Suppressor macrophage treated with lipopolysaccharide for 4 hours (primary cell): ENCODE measurements around the gene DYNC1LI1.

Source experiments
- DNase-seq: peaks from one replicate; pipeline ENCODE4 v3.0.0-alpha.2; 2020

The DYNC1LI1 gene

DNA sequence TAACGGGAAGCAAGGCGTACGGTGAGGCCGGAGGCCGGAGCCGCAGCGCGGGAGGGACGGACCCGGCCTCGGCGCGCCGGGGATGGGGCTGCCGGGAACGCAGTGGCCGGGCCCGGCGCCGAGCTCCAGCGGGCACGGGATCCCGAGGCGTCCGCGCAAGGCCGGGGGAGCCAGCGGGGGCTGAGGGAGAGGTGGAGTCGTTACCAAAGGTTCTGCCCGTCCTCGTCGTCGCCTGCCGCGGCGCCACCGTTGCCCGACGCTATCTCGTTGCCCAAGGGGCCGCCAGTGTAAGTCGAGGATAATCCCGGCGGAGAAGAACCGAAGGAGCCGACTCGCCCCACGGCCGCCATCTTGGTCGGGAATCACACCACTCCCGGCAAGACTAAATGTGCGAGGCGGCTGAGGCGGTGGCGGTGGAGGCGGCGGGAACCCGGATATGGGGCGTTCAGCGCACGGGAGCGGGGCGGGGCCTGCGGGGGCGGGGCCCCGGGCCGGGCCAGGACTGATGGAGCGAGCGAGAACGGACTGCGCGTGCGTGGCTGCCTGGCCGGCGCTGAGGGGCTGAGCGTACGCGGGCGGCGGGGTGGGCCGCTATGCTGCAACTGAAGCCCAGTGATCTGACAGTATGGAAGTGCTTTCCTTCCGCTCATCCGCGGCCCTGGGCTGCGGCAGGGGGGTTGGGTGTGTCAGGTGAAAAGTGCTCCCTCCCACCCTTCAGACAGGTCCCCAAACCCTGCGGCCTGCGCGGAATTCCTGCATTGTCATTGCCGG lies at the start of gene DYNC1LI1:
Gene DYNC1LI1 (minus strand): TSS at position 438 of the 771 bp plus-strand sequence. CDS start 88 bp downstream, at position 350.
- peak; percentile 98 for DNase-seq

DNA sequence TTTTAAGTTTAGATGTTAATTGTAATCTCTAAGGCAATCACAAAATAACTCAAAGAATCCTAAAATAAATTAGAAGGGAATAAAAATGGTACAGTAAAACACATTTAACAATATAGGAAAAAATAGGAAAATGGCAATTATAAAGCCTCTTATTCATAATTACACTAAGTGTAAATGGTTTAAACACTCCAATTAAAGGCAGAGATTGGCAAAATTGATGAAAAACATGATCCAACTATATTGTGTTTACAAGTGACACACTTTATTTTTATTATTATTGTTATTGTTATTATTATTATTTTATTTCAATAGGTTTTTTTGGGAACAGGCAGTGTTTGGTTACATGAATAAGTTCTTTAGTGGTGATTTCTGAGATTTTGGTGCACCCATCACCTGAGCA lies 48.7 kb upstream of the DYNC1LI1 start:
- no peak for DNase-seq

GRCh38 chr3:32616267-32616962 lies 45.8 kb upstream of the DYNC1LI1 start:
- DNase-seq = no peak

- DNase-seq = no peak
Measured at GRCh38 chr3:32614956-32615355, 44.3 kb upstream of the DYNC1LI1 start.

GRCh38 chr3:32613183-32613582 lies 42.5 kb upstream of the DYNC1LI1 start:
- no peak for DNase-seq

GRCh38 chr3:32612547-32612946 lies 41.9 kb upstream of the DYNC1LI1 start:
- DNase-seq = no peak

DNA sequence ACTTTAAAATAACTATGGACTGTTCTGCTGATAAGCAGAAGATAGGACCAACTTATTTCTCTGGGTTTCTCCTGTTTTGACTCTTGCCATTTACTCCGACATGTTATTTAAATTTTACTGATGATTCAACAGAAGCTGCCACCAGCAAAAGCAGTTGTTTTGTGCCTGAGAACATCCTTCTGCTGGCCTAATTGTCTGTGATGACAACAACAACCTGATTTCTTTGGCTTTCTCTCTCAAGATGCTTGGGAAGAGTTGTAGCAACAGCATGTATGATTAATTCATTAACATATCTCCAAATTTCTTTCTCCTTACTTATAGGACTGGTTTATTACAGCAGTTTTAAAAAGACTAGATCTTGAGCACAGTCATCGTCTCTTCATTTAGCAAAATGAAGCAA lies 36.9 kb upstream of the DYNC1LI1 start:
- DNase-seq = no peak

GRCh38 chr3:32606960-32607359 lies 36.3 kb upstream of the DYNC1LI1 start:
- DNase-seq = no peak

DNA sequence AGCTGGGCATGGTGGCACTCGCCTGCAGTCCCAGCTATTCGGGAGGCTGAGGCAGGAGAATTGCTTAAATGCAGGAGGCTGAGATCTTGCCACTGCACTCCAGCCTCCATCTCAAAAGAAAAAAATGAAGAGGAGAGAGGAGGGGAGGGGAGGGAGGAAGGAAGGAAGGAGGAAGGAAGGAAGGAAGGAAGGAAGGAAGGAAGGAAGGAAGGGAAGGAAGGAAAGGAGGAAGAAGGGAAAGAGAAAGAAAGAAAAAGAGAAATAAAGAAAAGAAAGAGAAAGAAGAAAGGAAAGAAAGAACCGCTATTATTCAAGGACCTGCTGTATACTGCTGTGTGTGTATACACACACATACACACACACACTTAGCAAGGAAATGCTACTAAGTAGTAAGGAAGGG lies 35.6 kb upstream of the DYNC1LI1 start:
- DNase-seq = no peak

DNA sequence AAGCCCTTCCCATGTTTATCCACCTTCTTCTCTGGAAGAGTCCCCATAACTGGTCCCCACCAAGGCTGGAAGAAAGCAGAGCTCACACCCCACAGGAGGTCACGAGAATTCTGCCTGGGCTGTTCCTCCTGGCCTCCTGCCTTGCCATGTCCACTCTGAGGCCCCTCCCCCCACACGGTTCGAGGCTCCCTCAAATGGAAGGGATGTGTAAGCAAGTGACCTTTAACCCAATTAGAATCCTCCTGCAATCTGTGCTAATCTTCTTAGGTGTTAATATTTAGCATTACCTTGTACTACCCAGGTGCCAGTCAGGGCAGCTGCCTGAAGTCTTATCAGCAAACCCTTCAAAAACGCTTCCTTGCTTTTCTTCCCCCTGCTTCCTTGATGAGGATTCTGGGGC lies 32.4 kb upstream of the DYNC1LI1 start:
- DNase-seq = no peak

DNA sequence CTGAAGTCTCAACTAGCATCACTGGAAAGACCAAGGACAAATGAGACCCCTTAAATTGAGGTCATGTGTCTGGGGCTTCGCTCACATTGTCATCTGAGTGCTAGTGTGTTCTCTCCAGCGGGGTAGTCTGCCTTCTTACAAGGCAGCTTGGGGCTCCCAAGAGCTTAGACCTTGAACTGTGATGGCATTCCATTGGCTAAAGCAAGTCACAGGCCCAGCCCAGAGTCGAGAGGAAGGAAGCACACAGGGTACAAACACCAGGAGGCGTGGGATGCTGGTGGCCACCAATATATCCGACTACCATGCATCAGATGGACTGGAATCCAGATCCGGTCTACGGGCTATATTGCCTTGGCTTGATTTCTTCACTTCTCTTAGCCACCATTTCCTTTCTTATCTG lies 31.5 kb upstream of the DYNC1LI1 start:
- no peak for DNase-seq

- DNase-seq = no peak
Measured at GRCh38 chr3:32601722-32602121, 31.1 kb upstream of the DYNC1LI1 start.

- no peak for DNase-seq
Measured at GRCh38 chr3:32597656-32598055, 27.0 kb upstream of the DYNC1LI1 start.

DNA sequence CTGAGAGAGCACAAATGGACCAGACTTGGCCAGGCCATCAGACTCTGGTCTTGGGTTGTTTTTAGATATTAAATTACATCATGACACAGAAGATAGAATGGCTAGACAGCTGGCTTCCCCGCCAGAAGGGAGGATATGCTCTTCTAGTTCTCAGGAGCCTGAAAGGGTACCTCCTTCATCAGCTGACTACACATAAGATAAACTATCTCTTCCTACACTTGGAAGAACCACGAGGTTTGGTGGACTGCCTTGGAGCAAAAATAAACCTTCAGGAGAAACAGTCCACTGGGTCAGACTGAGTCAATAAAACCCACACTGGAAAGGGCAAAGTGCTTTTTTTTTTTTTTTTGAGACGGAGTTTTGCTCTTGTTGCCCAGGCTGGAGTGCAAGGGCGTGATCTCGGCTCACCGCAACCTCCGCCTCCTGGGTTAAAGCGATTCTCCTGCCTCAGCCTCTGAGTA lies 26.3 kb upstream of the DYNC1LI1 start:
- DNase-seq = no peak

GRCh38 chr3:32596282-32596908 lies 25.7 kb upstream of the DYNC1LI1 start:
- no peak for DNase-seq

DNA sequence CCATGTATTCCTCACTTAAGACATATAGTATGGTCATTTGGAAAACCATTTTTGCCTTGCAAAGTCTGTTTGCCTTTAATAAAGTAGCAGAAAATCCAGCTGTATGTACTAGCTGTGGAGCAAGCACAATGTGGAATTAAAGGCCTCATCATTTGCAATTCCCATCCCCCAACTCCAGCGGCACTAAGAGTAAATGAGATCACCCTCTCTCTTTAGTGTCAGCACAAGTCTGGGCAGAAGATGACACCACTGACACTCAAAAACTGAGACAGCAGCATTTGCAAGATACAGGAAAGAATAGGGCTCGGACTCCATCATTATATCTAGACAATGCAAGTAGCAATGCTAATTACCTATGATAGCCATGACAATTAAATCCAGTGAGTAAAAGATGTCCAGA lies 24.7 kb upstream of the DYNC1LI1 start:
- no peak for DNase-seq

- no peak for DNase-seq
Measured at GRCh38 chr3:32593903-32594525, 23.4 kb upstream of the DYNC1LI1 start.

DNA sequence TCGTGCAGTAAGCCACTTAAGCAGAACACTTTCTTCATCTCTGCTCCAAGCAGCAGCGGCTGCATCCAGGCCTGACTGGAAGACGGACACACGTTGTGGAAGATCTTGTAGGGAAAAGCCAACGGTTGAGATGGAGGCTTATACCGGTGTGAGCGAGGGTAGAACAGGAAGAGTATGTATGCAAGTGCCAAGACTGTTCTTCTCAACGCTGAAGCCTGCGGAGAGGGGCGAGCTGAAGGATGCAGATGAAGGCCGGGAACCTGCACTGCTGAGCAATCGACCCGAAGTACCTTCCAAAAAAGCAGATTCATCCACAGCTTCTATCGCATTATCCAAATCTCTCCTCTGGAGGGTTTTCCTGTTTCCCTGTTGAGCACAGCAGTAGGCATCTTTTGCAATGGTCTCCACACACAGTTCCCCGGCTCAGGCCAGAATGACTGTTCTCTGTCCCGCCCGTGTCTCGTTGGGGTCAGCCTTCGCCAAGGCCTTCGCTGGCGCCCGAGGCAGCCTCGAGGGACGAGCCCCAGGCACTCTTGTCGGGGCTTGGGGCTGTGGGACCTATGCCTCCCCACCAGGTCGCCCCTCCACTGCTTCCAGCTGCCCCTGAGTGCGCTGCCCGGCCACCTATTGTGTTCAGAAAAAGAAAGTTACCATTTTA lies 22.2 kb upstream of the DYNC1LI1 start:
- no peak for DNase-seq

GRCh38 chr3:32592011-32592410 lies 21.4 kb upstream of the DYNC1LI1 start:
- DNase-seq = no peak

GRCh38 chr3:32591186-32591585 lies 20.5 kb upstream of the DYNC1LI1 start:
- DNase-seq = no peak

DNA sequence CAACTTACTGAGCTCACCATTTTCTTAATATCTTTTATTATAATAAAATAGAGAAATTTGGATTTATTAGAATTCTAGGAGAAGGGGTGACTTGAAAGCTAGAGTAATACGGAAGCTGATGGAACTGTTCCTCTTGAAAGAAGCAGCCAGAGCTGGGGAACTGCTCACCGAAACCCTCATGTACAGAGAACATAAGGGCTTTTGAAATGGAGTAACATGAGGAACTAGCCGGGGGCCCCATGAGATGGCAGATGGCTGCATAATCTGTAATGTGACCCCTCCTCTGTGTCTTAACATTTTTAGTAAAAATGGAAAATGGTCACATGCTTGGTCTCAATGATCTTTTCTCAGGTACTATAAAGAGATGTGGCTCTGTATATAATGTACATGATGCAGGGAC lies 15.7 kb upstream of the DYNC1LI1 start:
- DNase-seq = no peak

DNA sequence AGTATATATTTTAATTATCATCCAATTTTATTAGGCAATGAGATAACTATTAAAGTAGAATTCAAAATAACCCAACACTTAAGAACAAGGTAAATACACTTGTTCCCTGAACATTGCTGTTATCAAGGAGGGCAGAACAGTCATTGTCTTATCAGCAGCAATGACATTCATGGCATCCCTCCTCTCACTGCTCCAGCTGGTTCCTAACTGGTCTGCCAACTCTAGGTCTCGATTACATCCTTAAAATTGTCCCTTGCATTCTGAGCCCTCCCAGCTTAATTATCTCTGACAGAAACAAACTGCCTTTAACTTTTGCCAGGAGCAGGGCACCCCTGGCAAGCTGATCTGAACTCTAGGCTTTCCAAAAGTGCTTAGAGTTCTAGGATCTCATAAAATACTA lies 14.0 kb upstream of the DYNC1LI1 start:
- no peak for DNase-seq

DNA sequence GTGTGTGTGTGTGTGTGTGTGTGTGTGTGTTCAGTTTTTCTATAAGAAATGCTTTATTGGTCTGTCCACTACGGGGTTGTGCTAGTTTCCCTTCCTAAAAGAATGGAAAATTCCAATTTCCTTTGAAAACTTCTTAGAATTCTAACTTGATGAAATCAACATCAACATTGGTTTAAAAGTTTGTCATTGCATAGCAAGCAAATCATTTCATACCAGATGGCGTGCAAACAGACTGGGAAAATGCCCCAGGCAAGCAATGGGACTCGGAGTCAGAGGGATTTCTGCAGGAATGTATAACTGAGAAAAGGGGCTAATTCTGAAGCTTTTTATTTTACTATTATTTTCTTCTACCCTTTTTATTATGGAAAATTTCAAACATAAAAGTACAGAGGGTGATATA lies 13.1 kb upstream of the DYNC1LI1 start:
- DNase-seq = no peak
